Neural cell (in vitro differentiated cells): ENCODE measurements around the gene ULK3. TPM values are rescaled to one million over a fixed set of nuclear protein-coding genes. Genes with fewer than 3 reads are reported as not detected.

ENCODE experiments used
- H2AFZ ChIP-seq: fragments of 200-600, 300-800 bp; sonication (generic), shearing (Covaris generic); 2 replicates; pipeline ENCODE4 v1.6.0; 2014; ENCODE audit warnings: low read depth, mild to moderate bottlenecking, antibody characterized with exemption, low read length, moderate library complexity
- H3F3A ChIP-seq: fragments of 200-600 bp; shearing (Covaris generic); 2 replicates; pipeline ENCODE4 v1.6.1; 2016; ENCODE audit warnings: mild to moderate bottlenecking, moderate library complexity, mixed read lengths, antibody characterized with exemption, low read length; ENCODE audit not compliant: insufficient read depth, poor library complexity, severe bottlenecking
- H3K27ac ChIP-seq: fragments of 200-600, 300-800 bp; sonication (generic), shearing (Covaris generic); 2 replicates; pipeline ENCODE4 v1.5.1; 2014; ENCODE audit warnings: mild to moderate bottlenecking, low read length, moderate library complexity
- H3K27me3 ChIP-seq: fragments of 300-800, 200-600 bp; sonication (generic), shearing (Covaris generic); 2 replicates; pipeline ENCODE4 v1.6.0; 2014; ENCODE audit warnings: mild to moderate bottlenecking, low read depth, low read length, moderate library complexity; ENCODE audit not compliant: insufficient read depth
- H3K36me3 ChIP-seq: fragments of 300-800, 200-600 bp; sonication (generic), shearing (Covaris generic); 2 replicates; pipeline ENCODE4 v1.5.1; 2014; ENCODE audit warnings: mild to moderate bottlenecking, antibody characterized with exemption, low read length, moderate library complexity; ENCODE audit not compliant: insufficient read depth
- H3K4me2 ChIP-seq: fragments of 300-800, 200-600 bp; sonication (generic), shearing (Covaris generic); 2 replicates; pipeline ENCODE4 v1.6.0; 2014; ENCODE audit warnings: mild to moderate bottlenecking, low read length
- H3K4me3 ChIP-seq: fragments of 300-800, 200-600 bp; sonication (generic), shearing (Covaris generic); 2 replicates; pipeline ENCODE4 v1.5.1; 2014; ENCODE audit warnings: mild to moderate bottlenecking, low read length, moderate library complexity
- H3K79me2 ChIP-seq: fragments of 200-600 bp; shearing (Covaris generic); replicated peaks from 2 replicates; pipeline ENCODE4 v1.6.0; 2014; ENCODE audit warnings: mild to moderate bottlenecking, low read length, moderate library complexity; ENCODE audit not compliant: insufficient read depth
- H3K9ac ChIP-seq: fragments of 300-800, 200-600 bp; sonication (generic), shearing (Covaris generic); 2 replicates; pipeline ENCODE4 v1.6.1; 2016; ENCODE audit warnings: mild to moderate bottlenecking, low read length, mixed read lengths
- H3K9me2 ChIP-seq: fragments of 200-600 bp; shearing (Covaris generic); 2 replicates; pipeline ENCODE4 v1.6.1; 2016; ENCODE audit warnings: mild to moderate bottlenecking, low read length, mixed read lengths; ENCODE audit not compliant: insufficient read depth
- H3K9me3 ChIP-seq: fragments of 200-600, 300-800 bp; sonication (generic), shearing (Covaris generic); 2 replicates; pipeline ENCODE4 v1.6.1; 2016; ENCODE audit warnings: mild to moderate bottlenecking, mixed run types, low read length, moderate library complexity, mixed read lengths
- H4K20me1 ChIP-seq: fragments of 200-600 bp; shearing (Covaris generic); 2 replicates; pipeline ENCODE4 v1.6.1; 2016; ENCODE audit warnings: mild to moderate bottlenecking, mixed run types; ENCODE audit not compliant: insufficient read depth
- EP300 ChIP-seq: fragments of 450-650 bp; conservative IDR thresholded peaks from 2 replicates; pipeline ENCODE4 v1.6.1; 2014; ENCODE audit warnings: antibody characterized with exemption, mild to moderate bottlenecking, moderate library complexity; ENCODE audit not compliant: poor library complexity, severe bottlenecking
- EZH2 ChIP-seq: fragments of 200-600, 300-800 bp; shearing (Covaris generic), sonication (generic); IDR thresholded peaks from 2 replicates; pipeline ENCODE4 v1.6.1; 2014; ENCODE audit warnings: antibody characterized with exemption, low read length, borderline replicate concordance, mild to moderate bottlenecking; ENCODE audit not compliant: insufficient read depth, poor library complexity, severe bottlenecking
- MXI1 ChIP-seq: fragments of 450-650 bp; conservative IDR thresholded peaks from 2 replicates; pipeline ENCODE4 v1.6.1; 2014; ENCODE audit warnings: antibody characterized with exemption, mild to moderate bottlenecking; ENCODE audit not compliant: poor library complexity, severe bottlenecking
- POLR2AphosphoS5 ChIP-seq: IDR thresholded peaks from 2 replicates; pipeline ENCODE4 v1.6.1; 2012
- RAD21 ChIP-seq: fragments of 450-650 bp; conservative IDR thresholded peaks from 2 replicates; pipeline ENCODE4 v1.6.1; 2014; ENCODE audit warnings: antibody characterized with exemption, mild to moderate bottlenecking, moderate library complexity
- SMC3 ChIP-seq: fragments of 450-650 bp; conservative IDR thresholded peaks from 2 replicates; pipeline ENCODE4 v1.6.1; 2014; ENCODE audit warnings: antibody characterized with exemption, mild to moderate bottlenecking, moderate library complexity; ENCODE audit not compliant: poor library complexity
- TAF1 ChIP-seq: IDR thresholded peaks from 2 replicates; pipeline ENCODE4 v1.6.1; 2012; ENCODE audit warnings: low read depth
- polyA plus RNA-seq: library from polyadenylated mRNA; depleted of rRNA; stranded (reverse); fragments of >200 nt; gene quantifications from 2 replicates; pipeline ENCODE4 v1.2.3, GENCODE V29; 2014
- TF ChIP-seq, protein P1 (sequence below): IDR thresholded peaks from 2 replicates; pipeline ENCODE4 v1.6.1; 2012; ENCODE audit warnings: borderline replicate concordance
- TF ChIP-seq, protein P2 (sequence below): fragments of 450-650 bp; IDR thresholded peaks from 2 replicates; pipeline ENCODE4 v1.5.1; 2014; ENCODE audit warnings: antibody characterized with exemption, mild to moderate bottlenecking, moderate library complexity; ENCODE audit not compliant: poor library complexity, severe bottlenecking

The ULK3 gene
- polyA plus RNA-seq, 1 donor from 2014 or later = 193 TPM

DNA sequence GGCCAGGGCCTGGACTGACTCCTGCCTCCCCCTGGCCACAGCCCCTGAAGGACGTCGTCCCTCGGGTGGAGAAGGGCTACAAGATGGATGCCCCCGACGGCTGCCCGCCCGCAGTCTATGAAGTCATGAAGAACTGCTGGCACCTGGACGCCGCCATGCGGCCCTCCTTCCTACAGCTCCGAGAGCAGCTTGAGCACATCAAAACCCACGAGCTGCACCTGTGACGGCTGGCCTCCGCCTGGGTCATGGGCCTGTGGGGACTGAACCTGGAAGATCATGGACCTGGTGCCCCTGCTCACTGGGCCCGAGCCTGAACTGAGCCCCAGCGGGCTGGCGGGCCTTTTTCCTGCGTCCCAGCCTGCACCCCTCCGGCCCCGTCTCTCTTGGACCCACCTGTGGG, 40.7 kb downstream of the ULK3 start:
- Histone ChIP-seq H3K9me2 (no peaks in the 10 kb centered on the region), H3K79me2 (no peaks in the 10 kb centered on the region), H4K20me1 (no peaks in the 10 kb centered on the region), H3K9me3 (no peaks in the 10 kb centered on the region), H3K27ac (no peak overlapping the region), H3K4me3 (no peak overlapping the region), H3K27me3 (no peaks in the 10 kb centered on the region), H3K36me3 (peaks cover 4% of the 10 kb centered on the region), H3K9ac (no peak overlapping the region), H3K4me2 (no peak overlapping the region), H2AFZ (no peak overlapping the region), H3F3A (no peaks in the 10 kb centered on the region)
- no peak for TF ChIP-seq RAD21
- no peak for TF ChIP-seq EZH2
- TF ChIP-seq POLR2AphosphoS5 = no peak
- no peak for TF ChIP-seq MXI1
- TF ChIP-seq, protein P1, sequence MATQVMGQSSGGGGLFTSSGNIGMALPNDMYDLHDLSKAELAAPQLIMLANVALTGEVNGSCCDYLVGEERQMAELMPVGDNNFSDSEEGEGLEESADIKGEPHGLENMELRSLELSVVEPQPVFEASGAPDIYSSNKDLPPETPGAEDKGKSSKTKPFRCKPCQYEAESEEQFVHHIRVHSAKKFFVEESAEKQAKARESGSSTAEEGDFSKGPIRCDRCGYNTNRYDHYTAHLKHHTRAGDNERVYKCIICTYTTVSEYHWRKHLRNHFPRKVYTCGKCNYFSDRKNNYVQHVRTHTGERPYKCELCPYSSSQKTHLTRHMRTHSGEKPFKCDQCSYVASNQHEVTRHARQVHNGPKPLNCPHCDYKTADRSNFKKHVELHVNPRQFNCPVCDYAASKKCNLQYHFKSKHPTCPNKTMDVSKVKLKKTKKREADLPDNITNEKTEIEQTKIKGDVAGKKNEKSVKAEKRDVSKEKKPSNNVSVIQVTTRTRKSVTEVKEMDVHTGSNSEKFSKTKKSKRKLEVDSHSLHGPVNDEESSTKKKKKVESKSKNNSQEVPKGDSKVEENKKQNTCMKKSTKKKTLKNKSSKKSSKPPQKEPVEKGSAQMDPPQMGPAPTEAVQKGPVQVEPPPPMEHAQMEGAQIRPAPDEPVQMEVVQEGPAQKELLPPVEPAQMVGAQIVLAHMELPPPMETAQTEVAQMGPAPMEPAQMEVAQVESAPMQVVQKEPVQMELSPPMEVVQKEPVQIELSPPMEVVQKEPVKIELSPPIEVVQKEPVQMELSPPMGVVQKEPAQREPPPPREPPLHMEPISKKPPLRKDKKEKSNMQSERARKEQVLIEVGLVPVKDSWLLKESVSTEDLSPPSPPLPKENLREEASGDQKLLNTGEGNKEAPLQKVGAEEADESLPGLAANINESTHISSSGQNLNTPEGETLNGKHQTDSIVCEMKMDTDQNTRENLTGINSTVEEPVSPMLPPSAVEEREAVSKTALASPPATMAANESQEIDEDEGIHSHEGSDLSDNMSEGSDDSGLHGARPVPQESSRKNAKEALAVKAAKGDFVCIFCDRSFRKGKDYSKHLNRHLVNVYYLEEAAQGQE = no peak
- TF ChIP-seq TAF1 = no peak
- no peak for TF ChIP-seq SMC3
- no peak for TF ChIP-seq EP300
- TF ChIP-seq, protein P2, sequence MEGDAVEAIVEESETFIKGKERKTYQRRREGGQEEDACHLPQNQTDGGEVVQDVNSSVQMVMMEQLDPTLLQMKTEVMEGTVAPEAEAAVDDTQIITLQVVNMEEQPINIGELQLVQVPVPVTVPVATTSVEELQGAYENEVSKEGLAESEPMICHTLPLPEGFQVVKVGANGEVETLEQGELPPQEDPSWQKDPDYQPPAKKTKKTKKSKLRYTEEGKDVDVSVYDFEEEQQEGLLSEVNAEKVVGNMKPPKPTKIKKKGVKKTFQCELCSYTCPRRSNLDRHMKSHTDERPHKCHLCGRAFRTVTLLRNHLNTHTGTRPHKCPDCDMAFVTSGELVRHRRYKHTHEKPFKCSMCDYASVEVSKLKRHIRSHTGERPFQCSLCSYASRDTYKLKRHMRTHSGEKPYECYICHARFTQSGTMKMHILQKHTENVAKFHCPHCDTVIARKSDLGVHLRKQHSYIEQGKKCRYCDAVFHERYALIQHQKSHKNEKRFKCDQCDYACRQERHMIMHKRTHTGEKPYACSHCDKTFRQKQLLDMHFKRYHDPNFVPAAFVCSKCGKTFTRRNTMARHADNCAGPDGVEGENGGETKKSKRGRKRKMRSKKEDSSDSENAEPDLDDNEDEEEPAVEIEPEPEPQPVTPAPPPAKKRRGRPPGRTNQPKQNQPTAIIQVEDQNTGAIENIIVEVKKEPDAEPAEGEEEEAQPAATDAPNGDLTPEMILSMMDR = no peak

DNA sequence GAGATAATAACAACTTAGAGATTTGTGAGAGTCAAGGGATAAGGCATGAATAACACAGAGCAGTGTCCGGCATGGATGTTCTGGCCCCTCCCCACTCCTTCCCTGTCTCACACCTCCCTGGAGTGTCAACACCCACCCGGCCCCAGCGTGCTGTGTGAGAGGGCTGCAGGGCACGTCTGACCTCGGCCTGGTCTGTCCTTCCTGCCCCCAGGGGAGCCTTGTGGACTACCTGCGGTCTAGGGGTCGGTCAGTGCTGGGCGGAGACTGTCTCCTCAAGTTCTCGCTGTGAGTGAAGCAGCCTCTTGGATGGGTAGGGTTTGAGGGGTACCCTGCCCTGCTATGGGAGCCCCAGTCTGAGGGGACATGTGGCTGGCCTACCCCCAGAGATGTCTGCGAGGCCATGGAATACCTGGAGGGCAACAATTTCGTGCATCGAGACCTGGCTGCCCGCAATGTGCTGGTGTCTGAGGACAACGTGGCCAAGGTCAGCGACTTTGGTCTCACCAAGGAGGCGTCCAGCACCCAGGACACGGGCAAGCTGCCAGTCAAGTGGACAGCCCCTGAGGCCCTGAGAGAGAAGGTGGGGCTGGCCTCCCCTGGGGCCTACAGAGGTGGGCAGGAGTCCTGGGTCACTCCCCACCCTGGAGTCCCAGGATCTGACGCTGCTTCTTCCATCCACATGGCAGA, 41.5 kb downstream of the ULK3 start:
- Histone ChIP-seq H3K9me3 (no peaks in the 10 kb centered on the region), H3K27me3 (no peaks in the 10 kb centered on the region), H2AFZ (no peak overlapping the region), H3K9ac (no peak overlapping the region), H3K9me2 (no peaks in the 10 kb centered on the region), H3K27ac (no peak overlapping the region), H3F3A (no peaks in the 10 kb centered on the region), H3K79me2 (peaks cover 2% of the 10 kb centered on the region), H3K4me3 (no peak overlapping the region), H4K20me1 (no peaks in the 10 kb centered on the region), H3K36me3 (peaks cover 4% of the 10 kb centered on the region), H3K4me2 (no peak overlapping the region)
- TF ChIP-seq EZH2 (no peak), MXI1 (no peak), TAF1 (no peak), RAD21 (no peak)
